Vagina (tissue), 2 donors: ENCODE data around the gene ARL10.

Experiments used
- CTCF ChIP-seq, 3 experiments: fragments of 450-650 bp in 2 of 3; fragments of 200-600 bp in 1 of 3; sonication (generic) in 1 of 3; IDR thresholded peaks; one replicate each; pipeline ENCODE4 v1.5.1; 2017 to 2019; ENCODE audit warnings: antibody characterized with exemption in 3 of 3, mild to moderate bottlenecking in 2 of 3, moderate library complexity in 2 of 3
- POLR2AphosphoS5 ChIP-seq, 2 donors: sonication (generic); formaldehyde crosslinking; IDR thresholded peaks; one replicate each; pipeline ENCODE4 v1.9.0; 2017; ENCODE audit warnings: antibody characterized with exemption in 2 of 2, mild to moderate bottlenecking in 2 of 2, low read depth in 1 of 2; ENCODE audit not compliant: insufficient read depth in 1 of 2

GRCh38 chr5:176407456-176408251 is 42.4 kb downstream of the ARL10 start:
- TF ChIP-seq CTCF (IDR thresholded peaks at IDR 0.05) (no peak), POLR2AphosphoS5 (IDR thresholded peaks at IDR 0.05; ENCODE audit: insufficient read depth in 1 of 2, low read depth in 1 of 2) (peak in 1 of 2 donors; percentile 22)
